H9 (cell line): ENCODE results near the gene CACNA1F. TPM values are rescaled to one million over a fixed set of nuclear protein-coding genes. Genes with fewer than 3 reads are reported as not detected.

Source experiments
- DNase-seq: peaks from one replicate; pipeline ENCODE4 v3.0.0-alpha.2; 2017
- H2AFZ ChIP-seq: one replicate; pipeline ENCODE4 v1.6.1; 2013; ENCODE audit warnings: mild to moderate bottlenecking, low read length, control low read depth, moderate library complexity
- H2AK5ac ChIP-seq: 2 replicates; pipeline ENCODE4 v1.6.1; 2013; ENCODE audit warnings: low read length, control low read depth, mixed read lengths; ENCODE audit not compliant: insufficient read length
- H2BK120ac ChIP-seq: one replicate; pipeline ENCODE4 v1.6.1; 2013; ENCODE audit warnings: low read depth, mild to moderate bottlenecking, low read length, control low read depth, inconsistent platforms; ENCODE audit not compliant: poor library complexity, severe bottlenecking
- H2BK12ac ChIP-seq: 2 replicates; pipeline ENCODE4 v1.6.1; 2013; ENCODE audit warnings: low read length, control low read depth, mixed read lengths, low read depth; ENCODE audit not compliant: insufficient read length
- H2BK15ac ChIP-seq: 2 replicates; pipeline ENCODE4 v1.6.1; 2013; ENCODE audit warnings: low read depth, low read length, control low read depth
- H2BK20ac ChIP-seq: one replicate; pipeline ENCODE4 v1.6.1; 2013; ENCODE audit warnings: low read depth, mild to moderate bottlenecking, low read length, control low read depth, inconsistent platforms; ENCODE audit not compliant: poor library complexity, severe bottlenecking
- H2BK5ac ChIP-seq: 2 replicates; pipeline ENCODE4 v1.6.1; 2013; ENCODE audit warnings: low read length, control low read depth, mixed read lengths; ENCODE audit not compliant: insufficient read length
- H3K14ac ChIP-seq: 2 replicates; pipeline ENCODE4 v1.6.1; 2013; ENCODE audit warnings: low read length, control low read depth; ENCODE audit not compliant: insufficient read depth
- H3K18ac ChIP-seq: 2 replicates; pipeline ENCODE4 v1.6.1; 2013; ENCODE audit warnings: low read depth, mild to moderate bottlenecking, mixed read lengths, low read length, control low read depth; ENCODE audit not compliant: insufficient read length
- H3K23ac ChIP-seq: 2 replicates; pipeline ENCODE4 v1.6.1; 2013; ENCODE audit warnings: low read length, control low read depth, mixed read lengths, low read depth; ENCODE audit not compliant: insufficient read length
- H3K23me2 ChIP-seq: 2 replicates; pipeline ENCODE4 v1.6.1; 2013; ENCODE audit warnings: low read depth, mild to moderate bottlenecking, mixed read lengths, low read length, control low read depth; ENCODE audit not compliant: insufficient read length, poor library complexity, severe bottlenecking
- H3K27ac ChIP-seq: 2 replicates; pipeline ENCODE4 v1.5.1; 2013; ENCODE audit warnings: low read length, control low read depth, mixed read lengths, low read depth; ENCODE audit not compliant: insufficient read length
- H3K27me3 ChIP-seq: 2 replicates; pipeline ENCODE4 v1.6.1; 2013; ENCODE audit warnings: low read length, control low read depth, inconsistent platforms; ENCODE audit not compliant: insufficient read depth
- H3K4ac ChIP-seq: 2 replicates; pipeline ENCODE4 v1.6.1; 2013; ENCODE audit warnings: low read depth, mild to moderate bottlenecking, control low read depth, inconsistent platforms, low read length, moderate library complexity
- H3K4me1 ChIP-seq: 2 replicates; pipeline ENCODE4 v1.6.1; 2013; ENCODE audit warnings: low read length, control low read depth, inconsistent platforms; ENCODE audit not compliant: insufficient read depth
- H3K4me2 ChIP-seq: 2 replicates; pipeline ENCODE4 v1.6.1; 2013; ENCODE audit warnings: low read length, control low read depth, mixed read lengths; ENCODE audit not compliant: insufficient read length, insufficient read depth
- H3K56ac ChIP-seq: 2 replicates; pipeline ENCODE4 v1.6.1; 2013; ENCODE audit warnings: low read depth, mild to moderate bottlenecking, mixed read lengths, low read length, control low read depth; ENCODE audit not compliant: insufficient read length
- H3K79me1 ChIP-seq: 2 replicates; pipeline ENCODE4 v1.6.1; 2013; ENCODE audit warnings: low read depth, mild to moderate bottlenecking, moderate library complexity, low read length, control low read depth, inconsistent platforms; ENCODE audit not compliant: insufficient read depth, poor library complexity, severe bottlenecking
- H3K79me2 ChIP-seq: 2 replicates; pipeline ENCODE4 v1.6.1; 2013; ENCODE audit warnings: low read length, control low read depth, inconsistent platforms; ENCODE audit not compliant: insufficient read depth
- H3K9ac ChIP-seq: 2 replicates; pipeline ENCODE4 v1.6.1; 2013; ENCODE audit warnings: low read length, control low read depth, mixed read lengths; ENCODE audit not compliant: insufficient read length; ENCODE audit errors: extremely low read depth
- H3K9me3 ChIP-seq: one replicate; pipeline ENCODE4 v1.6.1; 2013; ENCODE audit warnings: low read depth, low read length, inconsistent platforms; ENCODE audit not compliant: control insufficient read depth
- H3T11ph ChIP-seq: one replicate; pipeline ENCODE4 v1.6.1; 2013; ENCODE audit warnings: mild to moderate bottlenecking, low read length, control low read depth, inconsistent platforms
- H4K20me1 ChIP-seq: one replicate; pipeline ENCODE4 v1.6.1; 2013; ENCODE audit not compliant: control insufficient read depth, insufficient read length, insufficient read depth
- H4K5ac ChIP-seq: 2 replicates; pipeline ENCODE4 v1.6.1; 2013; ENCODE audit warnings: low read depth, mild to moderate bottlenecking, mixed read lengths, low read length, control low read depth; ENCODE audit not compliant: insufficient read length
- H4K8ac ChIP-seq: replicated peaks from 2 replicates; pipeline ENCODE4 v1.6.1; 2013; ENCODE audit warnings: low read length, control low read depth, mixed read lengths, low read depth; ENCODE audit not compliant: insufficient read length
- H4K91ac ChIP-seq: 2 replicates; pipeline ENCODE4 v1.6.1; 2013; ENCODE audit warnings: low read depth, mild to moderate bottlenecking, moderate library complexity, mixed read lengths, low read length, control low read depth; ENCODE audit not compliant: insufficient read length
- H3K27ac Mint-ChIP-seq, 3 experiments: 2 replicates in 2 of 3; 3 replicates in 1 of 3; pipeline ENCODE4 v1.8.0; 2020 to 2021; ENCODE audit warnings: mixed read lengths in 3 of 3, mild to moderate bottlenecking in 1 of 3, moderate library complexity in 1 of 3
- H3K27me3 Mint-ChIP-seq: 2 replicates; pipeline ENCODE4 v1.8.0; 2021; ENCODE audit warnings: low read depth, mild to moderate bottlenecking, moderate library complexity, mixed read lengths
- H3K36me3 Mint-ChIP-seq, 3 experiments: 2 replicates in 2 of 3; 3 replicates in 1 of 3; pipeline ENCODE4 v1.8.0; 2020 to 2021; ENCODE audit warnings: low read depth in 3 of 3, mixed read lengths in 3 of 3; ENCODE audit not compliant: insufficient read depth in 1 of 3
- H3K4me1 Mint-ChIP-seq, 2 experiments: 2 replicates each; pipeline ENCODE4 v1.8.0; 2020; ENCODE audit warnings: mixed read lengths in 2 of 2
- H3K4me3 Mint-ChIP-seq, 2 experiments: 2 replicates in 1 of 2; 3 replicates in 1 of 2; pipeline ENCODE4 v1.8.0; 2020 to 2021; ENCODE audit warnings: mild to moderate bottlenecking in 2 of 2, mixed read lengths in 2 of 2, moderate library complexity in 1 of 2
- H3K9me3 Mint-ChIP-seq, 2 experiments: 2 replicates in 1 of 2; 3 replicates in 1 of 2; pipeline ENCODE4 v1.8.0; 2020; ENCODE audit warnings: mild to moderate bottlenecking in 2 of 2, mixed read lengths in 2 of 2, moderate library complexity in 1 of 2
- CTCF ChIP-seq: fragments of 200-600 bp; sonication (generic); conservative IDR thresholded peaks from 3 replicates; pipeline ENCODE4 v1.8.0; 2021; ENCODE audit warnings: antibody characterized with exemption, mild to moderate bottlenecking
- WGBS: extraction: QIAGEN DNeasy Blood & Tissue Kit; methylation state at CpG from one replicate; pipeline ENCODE4 v1.1.7; 2013; ENCODE audit warnings: missing lambda C conversion rate, low lambda C conversion rate, mixed read lengths; ENCODE audit not compliant: insufficient read length; ENCODE audit errors: extremely low coverage; 5-methylcytosine and 5-hydroxymethylcytosine counted together
- total RNA-seq: library from RNA; stranded (reverse); gene quantifications from 2 replicates; pipeline ENCODE4 v1.2.1, GENCODE V29; 2021

The CACNA1F gene
- total RNA-seq, 1 experiment from 2014 or later, result 1.4 TPM

GRCh38 chrX:49269010-49269766 is 36.0 kb upstream of the CACNA1F start:
- no peak overlapping the region for H2AFZ ChIP-seq
- H3K9me3 Mint-ChIP-seq, result peaks cover 69 to 70% of the 10 kb centered on the region in 2 experiments
- no peak overlapping the region for H2BK12ac ChIP-seq
- 0 out of 2 replicates have a peak, but pooled peaks cover 4% of the 10 kb centered on the region for H3K79me2 ChIP-seq
- no peak overlapping the region for H3T11ph ChIP-seq
- H3K56ac ChIP-seq, result no peak overlapping the region
- H4K91ac ChIP-seq, result no peak overlapping the region
- H3K27ac ChIP-seq, result peak overlapping the region; percentile 40
- H3K23ac ChIP-seq, result no peak overlapping the region
- H3K18ac ChIP-seq, result peak overlapping the region; percentile 93
- no peak overlapping the region for H2BK20ac ChIP-seq
- no peak overlapping the region for H2BK5ac ChIP-seq
- no peak overlapping the region for H4K5ac ChIP-seq
- H3K14ac ChIP-seq, result peak overlapping the region; percentile 95; the same call in 1 of the 2 replicates
- no peaks in the 10 kb centered on the region for H3K4me1 ChIP-seq
- H3K9me3 ChIP-seq, result peaks cover 23% of the 10 kb centered on the region
- H3K36me3 Mint-ChIP-seq, result peaks cover 11 to 18% (median 16%) of the 10 kb centered on the region in 3 experiments
- WGBS, result no CpG with 5 or more reads among the region's 45 CpGs
- TF ChIP-seq CTCF, result no peak
- H4K8ac ChIP-seq, result no peak overlapping the region
- no peaks in the 10 kb centered on the region for H4K20me1 ChIP-seq
- peaks cover 14 to 21% of the 10 kb centered on the region in 2 experiments for H3K4me1 Mint-ChIP-seq
- no peak overlapping the region for H3K4ac ChIP-seq
- peaks cover 5% of the 10 kb centered on the region for H3K23me2 ChIP-seq
- H3K27ac Mint-ChIP-seq, result peak overlapping the region; percentile 100
- H2AK5ac ChIP-seq, result no peak overlapping the region
- H3K27me3 ChIP-seq, result no peaks in the 10 kb centered on the region
- peak overlapping the region; percentile 79 for H3K9ac ChIP-seq
- peak; percentile 98 for DNase-seq
- no peak overlapping the region for H2BK15ac ChIP-seq
- H3K4me2 ChIP-seq, result peak overlapping the region; percentile 53
- peaks cover 2% of the 10 kb centered on the region for H3K27me3 Mint-ChIP-seq
- H3K4me3 Mint-ChIP-seq, result peak overlapping the region; percentile 91 to 93
- H3K79me1 ChIP-seq, result no peaks in the 10 kb centered on the region
- H2BK120ac ChIP-seq, result no peak overlapping the region
